NT2/D1 (cell line): ENCODE measurements around the gene FILIP1L.

Experiments
- SUZ12 ChIP-seq: IDR thresholded peaks from 2 replicates; pipeline ENCODE4 v1.6.1; 2011; ENCODE audit not compliant: insufficient read length, insufficient read depth; ENCODE audit errors: extremely low read depth
- ZNF274 ChIP-seq: IDR thresholded peaks from 2 replicates; pipeline ENCODE4 v1.6.1; 2011; ENCODE audit warnings: mild to moderate bottlenecking, low read depth, low read length

DNA sequence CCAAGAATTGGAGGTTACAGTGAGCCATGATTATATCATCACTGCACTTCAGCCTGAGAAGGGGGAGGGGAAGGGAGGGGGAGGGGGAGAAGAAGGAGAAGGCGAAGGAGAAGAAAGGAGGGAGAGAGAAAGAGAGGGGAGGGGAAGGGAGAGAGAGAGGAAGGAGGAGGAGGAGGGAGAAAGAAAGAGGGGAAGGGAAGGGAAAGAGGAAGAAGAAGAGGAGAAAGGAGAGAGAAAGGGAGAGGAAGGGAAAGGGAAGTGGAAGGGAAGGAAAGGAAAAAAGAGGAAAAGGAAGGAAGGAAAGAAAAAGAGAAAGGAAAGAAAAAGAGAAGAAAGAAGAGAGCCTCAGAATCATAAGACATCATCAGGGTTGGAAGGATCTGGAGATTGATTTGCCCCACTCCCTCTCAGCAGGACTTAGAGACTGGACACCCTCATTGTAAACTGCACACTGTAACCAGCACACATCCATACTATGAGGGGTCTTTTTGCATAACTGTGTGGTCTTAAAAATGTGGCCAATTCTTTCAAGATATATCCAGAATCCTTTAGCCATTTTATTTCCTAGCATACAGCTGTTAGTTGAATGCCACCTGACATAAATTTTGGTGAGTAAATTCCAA is 165.7 kb downstream of the FILIP1L start:
- TF ChIP-seq ZNF274 (no peak), SUZ12 (no peak)
